SK-N-SH treated with all-trans-retinoic acid at 6 μM for 48 hours (cell line): ENCODE results near the gene MBOAT2.

Experiments used
- CSRNP3 ChIP-seq: fragments of 250-450 bp; sonication (Bioruptor Pico); IDR thresholded peaks from 2 replicates; pipeline ENCODE4 v1.5.1; 2021; ENCODE audit warnings: mild to moderate bottlenecking, moderate library complexity
- ZC3H10 ChIP-seq: fragments of 250-450 bp; sonication (Bioruptor Pico); IDR thresholded peaks from 2 replicates; pipeline ENCODE4 v1.5.1; 2021; ENCODE audit warnings: mild to moderate bottlenecking, moderate library complexity
- ZFP30 ChIP-seq: fragments of 450-650 bp; formaldehyde crosslinking; IDR thresholded peaks from 2 replicates; pipeline ENCODE4 v1.5.0; 2022; ENCODE audit warnings: mild to moderate bottlenecking, moderate library complexity
- ZNF565 ChIP-seq: fragments of 450-650 bp; formaldehyde crosslinking; conservative IDR thresholded peaks from 2 replicates; pipeline ENCODE4 v1.5.0; 2020; ENCODE audit warnings: low read depth, mild to moderate bottlenecking, moderate library complexity

GRCh38 chr2:8889978-8890377, 113.5 kb downstream of the MBOAT2 start:
- TF ChIP-seq ZC3H10 (CRISPR knock-in tag) (no peak), ZNF565 (CRISPR knock-in tag) (no peak), ZFP30 (CRISPR knock-in tag) (no peak), CSRNP3 (CRISPR knock-in tag) (no peak)
